ENCODE measurements around the gene ELMO2.

GRCh38 chr20:46416839-46417238 is 10.4 kb upstream of the ELMO2 start:
- TF ChIP-seq CTCF (IDR thresholded peaks at IDR 0.05; ENCODE audit: low read depth, low read length) (no peak), MAX (IDR thresholded peaks at IDR 0.05; ENCODE audit: low read depth, low read length) (no peak), POLR2A (IDR thresholded peaks at IDR 0.05; ENCODE audit: extremely low read depth, insufficient read length) (no peak)

Data from NB4 (cell line).